Activated T-cell treated with anti-CD3 and anti-CD28 coated beads for 4 hours (primary cell): ENCODE data around the gene HOXA10.

Experiments used
- DNase-seq: peaks from one replicate; pipeline ENCODE4 v3.0.0-alpha.2; 2020

HOXA10 gene

GRCh38 chr7:27173956-27174873, at the start of gene HOXA10:
HOXA10 (minus strand) TSS chr7:27174320; CDS start chr7:27174306, 14 bp downstream.
- no peak for DNase-seq

GRCh38 chr7:27221201-27221797, 47.2 kb upstream of the HOXA10 start:
- DNase-seq, result no peak

GRCh38 chr7:27220440-27220955, 46.4 kb upstream of the HOXA10 start:
- no peak for DNase-seq

GRCh38 chr7:27219821-27220220, 45.7 kb upstream of the HOXA10 start:
- DNase-seq, result no peak

- no peak for DNase-seq
Measured at GRCh38 chr7:27217951-27218350, 43.8 kb upstream of the HOXA10 start.

GRCh38 chr7:27215356-27215755, 41.2 kb upstream of the HOXA10 start:
- no peak for DNase-seq

GRCh38 chr7:27214239-27214950, 40.3 kb upstream of the HOXA10 start:
- no peak for DNase-seq

GRCh38 chr7:27213433-27214238, 39.5 kb upstream of the HOXA10 start:
- no peak for DNase-seq

GRCh38 chr7:27212497-27213432, 38.6 kb upstream of the HOXA10 start:
- no peak for DNase-seq

- no peak for DNase-seq
Measured at GRCh38 chr7:27211764-27212204, 37.7 kb upstream of the HOXA10 start.

- DNase-seq, result no peak
Measured at GRCh38 chr7:27211084-27211446, 36.9 kb upstream of the HOXA10 start.

GRCh38 chr7:27210441-27211083, 36.4 kb upstream of the HOXA10 start:
- peak; percentile 40 for DNase-seq

GRCh38 chr7:27209933-27210440, 35.9 kb upstream of the HOXA10 start:
- no peak for DNase-seq

GRCh38 chr7:27208998-27209397, 34.9 kb upstream of the HOXA10 start:
- no peak for DNase-seq

GRCh38 chr7:27207348-27207985, 33.3 kb upstream of the HOXA10 start:
- DNase-seq, result no peak

GRCh38 chr7:27205325-27206280, 31.5 kb upstream of the HOXA10 start:
- DNase-seq, result no peak

- no peak for DNase-seq
Measured at GRCh38 chr7:27204851-27205322, 30.8 kb upstream of the HOXA10 start.

- DNase-seq, result no peak
Measured at GRCh38 chr7:27203964-27204594, 30.0 kb upstream of the HOXA10 start.
